ENCODE measurements around the gene WBP11.

DNA sequence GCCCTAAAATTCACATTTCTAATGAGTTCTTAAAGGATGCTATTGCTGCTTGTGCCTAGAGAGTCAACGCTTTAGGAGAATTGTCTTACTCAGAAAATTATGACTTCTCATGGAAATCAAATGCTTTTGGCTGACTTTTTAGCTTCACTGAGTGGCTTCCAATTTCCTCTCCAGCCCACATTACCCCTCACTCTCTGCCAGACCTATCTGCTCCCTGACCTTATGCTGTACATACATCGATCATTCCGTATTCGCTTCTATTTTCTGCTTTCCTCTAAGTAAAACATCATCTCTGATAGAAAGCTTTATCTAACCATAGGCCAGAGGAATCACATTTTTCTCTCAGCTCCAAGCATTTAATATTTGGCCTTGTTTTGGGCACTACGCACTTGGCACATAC, 23.2 kb upstream of the WBP11 start:
- TF ChIP-seq POLR2A (IDR thresholded peaks at IDR 0.05; ENCODE audit: low read depth, low read length) = no peak
- no peak for TF ChIP-seq SPI1 (IDR thresholded peaks at IDR 0.05; ENCODE audit: low read depth, low read length)
